Mucosa of rectum (tissue), 2 donors: ENCODE data around the gene IL19.
A peak's percentile ranks its signal among the peaks of the same experiment; 100 is the strongest.

Experiments used
- H3K27ac ChIP-seq, 2 donors: one replicate each; pipeline ENCODE4 v1.7.0; 2013; ENCODE audit warnings: inconsistent platforms in 2 of 2, low read depth in 2 of 2, low read length in 2 of 2
- H3K27me3 ChIP-seq, 2 donors: one replicate each; pipeline ENCODE4 v1.7.0; 2013; ENCODE audit warnings: low read length in 2 of 2; ENCODE audit not compliant: control insufficient read depth in 2 of 2, insufficient read depth in 2 of 2
- H3K36me3 ChIP-seq, 2 donors: one replicate each; pipeline ENCODE4 v1.7.0; 2013; ENCODE audit warnings: low read length in 2 of 2; ENCODE audit not compliant: control insufficient read depth in 2 of 2, insufficient read depth in 2 of 2
- H3K4me1 ChIP-seq, 2 donors: one replicate each; pipeline ENCODE4 v1.7.0; 2013; ENCODE audit warnings: low read length in 2 of 2, mild to moderate bottlenecking in 1 of 2; ENCODE audit not compliant: control insufficient read depth in 2 of 2, insufficient read depth in 2 of 2
- H3K4me3 ChIP-seq, 2 donors: one replicate each; pipeline ENCODE4 v1.7.0; 2013; ENCODE audit warnings: low read length in 2 of 2
- H3K9ac ChIP-seq, 2 donors: one replicate each; pipeline ENCODE4 v1.7.0; 2013; ENCODE audit warnings: low read length in 2 of 2, low read depth in 1 of 2, mild to moderate bottlenecking in 1 of 2
- H3K9me3 ChIP-seq, 2 donors: one replicate each; pipeline ENCODE4 v1.7.0; 2013; ENCODE audit warnings: low read length in 2 of 2; ENCODE audit not compliant: control insufficient read depth in 2 of 2
- donor health status: healthy.
- donor health status: Normal muscosa, but diverticular disease.

The IL19 gene

GRCh38 chr1:206770531-206771337, at the start of gene IL19:
IL19 (plus strand) TSS chr1:206770773; CDS start chr1:206836663, 65,890 bp downstream.
- Histone ChIP-seq H3K36me3 (no peaks in the 10 kb centered on the region), H3K9ac (no peak within 1 kb of the TSS), H3K27ac (peak within 1 kb of the TSS in 1 of 2 donors; percentile 38), H3K4me3 (peak within 1 kb of the TSS in 1 of 2 donors; percentile 42), H3K4me1 (peaks cover 3 to 11% of the 10 kb centered on the region in 2 donors), H3K27me3 (peaks cover 5 to 13% of the 10 kb centered on the region in 2 donors), H3K9me3 (no peaks in the 10 kb centered on the region)

GRCh38 chr1:206721454-206721853, 49.1 kb upstream of the IL19 start:
- Histone ChIP-seq H3K9me3 (no peaks in the 10 kb centered on the region), H3K4me3 (no peak overlapping the region), H3K27ac (no peak overlapping the region), H3K4me1 (peaks cover 7 to 16% of the 10 kb centered on the region in 2 donors), H3K36me3 (no peaks in the 10 kb centered on the region), H3K9ac (no peak overlapping the region), H3K27me3 (no peaks in the 10 kb centered on the region)

GRCh38 chr1:206722751-206723461, 47.7 kb upstream of the IL19 start:
- Histone ChIP-seq H3K9me3 (no peaks in the 10 kb centered on the region), H3K9ac (no peak overlapping the region), H3K27me3 (no peaks in the 10 kb centered on the region), H3K27ac (no peak overlapping the region), H3K4me1 (peaks cover 2 to 20% of the 10 kb centered on the region in 2 donors), H3K4me3 (no peak overlapping the region), H3K36me3 (no peaks in the 10 kb centered on the region)

- Histone ChIP-seq H3K4me1 (peaks cover 2 to 20% of the 10 kb centered on the region in 2 donors), H3K36me3 (no peaks in the 10 kb centered on the region), H3K9me3 (no peaks in the 10 kb centered on the region), H3K27me3 (no peaks in the 10 kb centered on the region), H3K9ac (no peak overlapping the region), H3K27ac (no peak overlapping the region), H3K4me3 (peak overlapping the region in 1 of 2 donors; percentile 7)
Measured at GRCh38 chr1:206723462-206723804, 47.1 kb upstream of the IL19 start.

GRCh38 chr1:206723805-206724472, 46.6 kb upstream of the IL19 start:
- H3K36me3 ChIP-seq: peaks cover 0 to under 1% of the 10 kb centered on the region in 2 donors
- H3K27me3 ChIP-seq: no peaks in the 10 kb centered on the region
- no peak overlapping the region for H3K9ac ChIP-seq
- H3K9me3 ChIP-seq: no peaks in the 10 kb centered on the region
- no peak overlapping the region for H3K27ac ChIP-seq
- H3K4me1 ChIP-seq: peaks cover 2 to 20% of the 10 kb centered on the region in 2 donors
- peak overlapping the region in 1 of 2 donors; percentile 7 for H3K4me3 ChIP-seq

- Histone ChIP-seq H3K4me3 (no peak overlapping the region), H3K4me1 (peaks cover 2 to 20% of the 10 kb centered on the region in 2 donors), H3K9ac (no peak overlapping the region), H3K9me3 (no peaks in the 10 kb centered on the region), H3K36me3 (peaks cover 13 to 15% of the 10 kb centered on the region in 2 donors), H3K27me3 (no peaks in the 10 kb centered on the region), H3K27ac (no peak overlapping the region)
Measured at GRCh38 chr1:206725109-206725963, 45.2 kb upstream of the IL19 start.

GRCh38 chr1:206727981-206728696, 42.4 kb upstream of the IL19 start:
- no peak overlapping the region for H3K4me3 ChIP-seq
- no peak overlapping the region for H3K9ac ChIP-seq
- peaks cover 2 to 20% of the 10 kb centered on the region in 2 donors for H3K4me1 ChIP-seq
- H3K27me3 ChIP-seq: no peaks in the 10 kb centered on the region
- peaks cover 37 to 43% of the 10 kb centered on the region in 2 donors for H3K36me3 ChIP-seq
- H3K9me3 ChIP-seq: no peaks in the 10 kb centered on the region
- H3K27ac ChIP-seq: no peak overlapping the region

- H3K4me1 ChIP-seq: peaks cover 2 to 20% of the 10 kb centered on the region in 2 donors
- H3K36me3 ChIP-seq: peaks cover 38 to 44% of the 10 kb centered on the region in 2 donors
- H3K27me3 ChIP-seq: no peaks in the 10 kb centered on the region
- no peaks in the 10 kb centered on the region for H3K9me3 ChIP-seq
- H3K9ac ChIP-seq: no peak overlapping the region
- no peak overlapping the region for H3K4me3 ChIP-seq
- no peak overlapping the region for H3K27ac ChIP-seq
Measured at GRCh38 chr1:206728697-206728987, 41.9 kb upstream of the IL19 start.

GRCh38 chr1:206729050-206729449, 41.5 kb upstream of the IL19 start:
- peaks cover 38 to 44% of the 10 kb centered on the region in 2 donors for H3K36me3 ChIP-seq
- H3K27me3 ChIP-seq: no peaks in the 10 kb centered on the region
- no peaks in the 10 kb centered on the region for H3K9me3 ChIP-seq
- H3K4me3 ChIP-seq: no peak overlapping the region
- H3K9ac ChIP-seq: no peak overlapping the region
- H3K4me1 ChIP-seq: peaks cover 2 to 16% of the 10 kb centered on the region in 2 donors
- no peak overlapping the region for H3K27ac ChIP-seq
